Measurements from ENCODE around the gene CDC42BPA.

Gene CDC42BPA

DNA sequence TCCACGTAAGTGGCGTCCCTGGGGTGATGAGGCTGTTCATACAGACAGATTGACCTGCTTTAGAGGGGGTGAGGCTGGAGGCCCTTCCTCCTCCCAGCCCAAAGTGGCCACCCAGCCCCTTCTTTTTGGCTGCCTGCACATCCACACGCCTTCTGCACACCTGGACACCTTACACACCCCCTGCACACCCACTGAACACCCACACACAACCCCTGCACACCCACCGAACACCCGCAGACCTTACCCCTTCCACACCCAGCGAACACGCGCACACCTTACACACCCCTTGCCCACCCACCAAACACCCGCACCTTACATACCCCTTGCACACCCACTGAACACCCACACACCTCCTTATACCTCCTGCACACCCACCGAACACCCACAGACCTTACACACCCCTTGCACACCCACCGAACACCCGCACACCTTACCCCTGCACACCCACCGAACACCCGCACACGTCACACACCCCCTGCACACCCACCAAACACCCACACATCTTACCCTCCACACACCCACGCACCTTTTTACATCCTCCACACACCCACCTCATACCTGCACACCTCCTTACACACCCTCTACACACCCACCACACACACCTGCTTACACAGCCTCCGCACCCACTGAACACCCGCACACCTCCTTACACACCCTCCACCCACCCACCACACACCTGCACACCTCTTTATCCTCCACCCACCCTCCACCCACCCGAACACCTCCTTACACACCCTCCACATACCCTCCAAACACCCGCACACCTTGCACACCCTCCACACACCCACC, 340.5 kb downstream of the CDC42BPA start:
- no peak for DNase-seq

DNA sequence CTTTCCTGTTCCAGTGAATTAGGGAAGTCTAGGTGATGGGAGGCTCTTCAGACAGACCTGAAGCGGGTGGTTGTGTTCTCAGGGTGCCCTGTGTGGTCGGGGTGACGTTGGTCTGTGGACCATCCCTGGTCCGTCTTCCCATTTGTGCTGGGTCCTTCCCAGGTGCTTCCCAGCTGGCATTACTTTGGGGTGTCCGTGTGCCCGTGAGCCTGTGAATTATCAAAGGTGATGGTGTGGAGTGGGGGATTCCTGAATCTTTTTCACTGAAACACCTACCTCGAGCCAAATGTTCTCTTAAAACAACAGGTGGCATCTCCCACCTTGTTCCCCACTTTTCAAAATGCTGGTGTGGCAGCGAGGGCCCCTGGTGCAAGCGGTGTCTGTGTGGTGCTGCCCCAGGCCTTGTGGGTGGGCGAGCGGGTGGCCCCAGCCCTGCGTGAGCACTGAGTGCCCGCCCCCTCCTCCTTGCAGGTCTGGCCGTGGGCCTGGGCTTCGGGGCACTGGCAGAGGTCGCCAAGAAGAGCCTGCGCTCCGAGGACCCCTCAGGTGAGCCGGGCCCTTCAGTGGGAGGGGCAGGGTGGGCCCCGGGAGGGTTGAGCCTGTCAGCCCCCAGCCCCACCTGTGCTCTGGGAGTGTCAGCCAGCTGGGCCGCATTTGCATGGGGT, 341.2 kb downstream of the CDC42BPA start:
- DNase-seq = no peak

- no peak for DNase-seq
These were observed 341.9 kb downstream of the CDC42BPA start for GRCh38 chr1:226976276-226976977.

DNA sequence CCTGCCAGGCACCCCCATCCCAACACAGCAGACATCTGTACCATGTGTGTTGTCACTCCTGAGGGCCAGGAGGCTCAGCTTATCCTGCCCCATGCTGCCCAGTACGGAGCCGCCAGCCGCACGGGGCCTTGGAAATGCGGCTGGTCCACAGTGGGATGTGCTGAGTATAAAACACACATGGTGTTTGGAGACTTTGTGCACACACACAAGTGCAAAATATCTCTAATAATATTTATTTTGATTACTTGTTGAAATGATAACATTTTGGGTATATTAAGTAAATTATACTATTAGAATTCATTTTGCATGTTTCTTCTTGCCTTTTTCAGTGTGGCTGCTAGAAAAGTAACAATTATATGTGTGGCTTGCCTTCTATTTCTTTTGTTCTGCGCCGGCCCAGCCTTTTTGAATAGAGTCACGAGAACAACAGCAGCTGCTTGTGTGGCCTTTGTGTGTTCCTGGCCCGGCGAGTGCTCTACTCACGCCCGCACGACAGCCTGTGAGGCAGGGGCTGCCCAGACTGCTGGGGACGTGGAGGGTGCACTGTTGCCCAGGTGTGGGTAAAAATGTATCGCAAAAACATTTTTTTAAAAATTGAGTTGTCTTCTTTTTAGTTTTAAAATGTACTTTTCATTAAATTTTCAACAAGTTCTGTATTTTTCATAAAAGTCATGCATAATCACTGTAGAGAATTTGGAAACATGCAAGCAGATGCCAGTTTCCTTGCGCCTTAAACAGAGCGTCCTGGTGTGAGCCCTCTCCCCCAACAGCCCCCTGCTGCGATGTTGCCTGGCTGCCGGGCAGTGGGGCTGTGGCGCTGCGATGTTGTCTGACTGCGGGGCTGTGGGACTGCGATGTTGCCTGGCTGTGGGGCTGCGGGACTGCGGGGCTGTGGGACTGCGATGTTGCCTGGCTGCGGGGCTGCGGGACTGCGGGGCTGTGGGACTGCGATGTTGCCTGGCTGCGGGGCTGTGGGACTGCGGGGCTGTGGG, 342.7 kb downstream of the CDC42BPA start:
- DNase-seq = no peak

- no peak for DNase-seq
These were observed 343.6 kb downstream of the CDC42BPA start for GRCh38 chr1:226974544-226975258.

DNA sequence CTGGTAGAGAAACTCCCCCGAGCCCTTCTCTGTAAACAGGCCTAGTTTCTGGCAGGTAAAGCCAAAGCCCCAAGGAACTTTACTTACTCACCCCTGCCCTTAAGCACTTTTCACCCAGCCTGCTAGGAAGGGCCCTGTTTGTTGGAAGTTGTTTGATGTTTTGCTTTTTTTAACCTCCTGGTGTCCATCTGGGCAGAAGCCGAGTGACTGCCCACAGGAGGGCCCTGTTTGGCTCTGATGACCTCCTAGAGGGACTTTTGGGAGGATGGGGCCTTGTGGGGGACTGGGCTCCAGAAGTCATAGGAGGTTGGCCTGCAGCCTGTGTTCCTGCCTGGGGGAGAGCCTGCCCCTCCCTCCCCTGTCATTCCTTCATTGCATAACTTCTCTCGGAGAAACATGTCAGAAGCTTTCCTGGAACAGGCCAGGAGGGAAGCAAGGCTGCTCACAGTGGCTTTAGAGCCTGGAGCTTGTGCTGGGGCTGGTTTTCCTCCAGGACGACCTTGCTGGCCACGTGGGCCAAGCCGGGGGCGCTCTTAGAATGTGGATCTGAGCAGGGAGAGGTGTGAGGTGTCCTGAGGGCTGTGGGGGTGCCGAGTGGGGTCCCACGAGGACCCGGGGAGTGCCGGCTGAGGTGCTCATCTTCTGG, 344.3 kb downstream of the CDC42BPA start:
- DNase-seq = no peak

- no peak for DNase-seq
These were observed 344.9 kb downstream of the CDC42BPA start for GRCh38 chr1:226973371-226973897.

DNA sequence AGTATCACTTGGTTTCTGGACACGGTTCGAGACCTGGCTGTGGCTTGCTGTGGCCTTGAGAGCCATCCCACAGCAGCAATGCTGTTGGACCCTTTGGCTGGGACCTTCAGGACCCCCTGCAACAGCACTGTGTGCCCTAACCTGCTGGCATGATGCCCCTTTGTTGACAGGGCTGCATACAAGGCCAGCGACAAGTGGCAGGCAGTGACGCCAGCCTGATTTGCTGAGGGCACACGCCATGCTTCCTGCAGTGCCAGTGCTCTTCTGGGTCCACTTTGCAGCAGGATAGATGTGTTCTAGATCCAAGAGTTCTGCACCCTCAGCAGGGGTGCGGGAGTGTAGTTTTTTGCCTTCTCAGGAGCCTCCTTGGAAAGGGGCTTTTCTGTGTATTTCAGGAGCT, 345.4 kb downstream of the CDC42BPA start:
- no peak for DNase-seq

GRCh38 chr1:226971765-226972164, 346.5 kb downstream of the CDC42BPA start:
- DNase-seq = no peak

- DNase-seq = no peak
These were observed 350.6 kb downstream of the CDC42BPA start for GRCh38 chr1:226967665-226968064.

DNA sequence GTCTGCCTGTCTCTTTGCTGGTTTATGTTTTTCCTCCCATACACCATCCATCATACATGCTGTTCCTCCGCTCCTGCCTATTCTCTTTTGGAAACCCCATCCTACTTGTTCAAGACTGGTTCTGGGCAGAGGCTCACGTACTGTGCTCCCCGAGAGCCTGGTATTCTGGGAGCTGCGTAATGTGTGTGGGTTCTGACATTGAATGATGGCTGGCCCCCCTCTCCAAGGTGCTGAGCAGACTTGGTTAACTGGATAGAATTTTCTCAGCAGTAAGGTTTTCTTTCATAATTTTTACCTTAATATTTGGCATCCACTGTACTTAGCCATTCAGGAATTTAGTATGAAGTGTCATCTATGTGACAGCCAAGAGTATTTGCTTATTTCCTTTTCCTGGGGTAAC, 351.6 kb downstream of the CDC42BPA start:
- no peak for DNase-seq

DNA sequence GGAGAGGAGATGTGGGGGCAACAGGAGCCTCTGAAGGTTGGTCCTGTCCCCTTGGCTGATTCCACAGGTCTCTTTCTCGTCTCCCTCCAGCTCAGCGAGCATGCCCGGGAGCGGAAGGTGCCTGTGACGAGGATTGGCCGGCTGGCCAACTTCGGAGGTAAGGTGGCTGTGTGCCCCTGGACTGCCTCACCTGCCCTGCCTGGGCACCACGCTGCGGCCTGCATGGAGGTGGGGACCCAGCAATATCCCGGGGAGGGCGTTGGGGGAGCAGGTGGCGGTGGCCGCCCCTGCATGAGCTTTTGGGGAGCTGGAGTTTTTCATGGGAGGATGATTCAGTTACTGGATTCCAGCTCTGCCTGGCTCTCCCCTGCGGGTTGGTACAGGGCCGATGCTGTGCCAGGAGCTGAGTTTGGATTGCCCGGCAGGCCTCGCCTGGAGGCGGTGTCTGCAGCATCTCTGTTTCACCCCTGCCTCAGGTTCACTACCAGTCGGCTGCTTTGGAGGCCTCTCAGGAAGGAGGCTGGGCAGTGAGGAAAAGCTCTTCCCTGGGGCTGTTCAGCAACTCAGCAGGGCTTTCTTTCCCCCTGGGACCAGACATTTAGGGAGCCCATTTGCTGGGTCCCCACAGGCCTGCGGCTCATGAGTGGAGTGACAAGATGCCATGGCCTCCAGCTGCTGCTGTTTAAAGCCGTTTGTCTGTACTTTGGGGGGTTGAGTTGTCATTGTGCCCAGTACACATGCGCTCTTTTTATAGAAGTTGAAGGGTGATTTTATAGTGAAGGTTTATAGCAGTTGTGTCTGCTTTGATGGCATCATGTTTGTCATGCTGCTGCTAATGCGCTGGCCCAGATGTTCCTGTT, 352.5 kb downstream of the CDC42BPA start:
- DNase-seq = no peak

DNA sequence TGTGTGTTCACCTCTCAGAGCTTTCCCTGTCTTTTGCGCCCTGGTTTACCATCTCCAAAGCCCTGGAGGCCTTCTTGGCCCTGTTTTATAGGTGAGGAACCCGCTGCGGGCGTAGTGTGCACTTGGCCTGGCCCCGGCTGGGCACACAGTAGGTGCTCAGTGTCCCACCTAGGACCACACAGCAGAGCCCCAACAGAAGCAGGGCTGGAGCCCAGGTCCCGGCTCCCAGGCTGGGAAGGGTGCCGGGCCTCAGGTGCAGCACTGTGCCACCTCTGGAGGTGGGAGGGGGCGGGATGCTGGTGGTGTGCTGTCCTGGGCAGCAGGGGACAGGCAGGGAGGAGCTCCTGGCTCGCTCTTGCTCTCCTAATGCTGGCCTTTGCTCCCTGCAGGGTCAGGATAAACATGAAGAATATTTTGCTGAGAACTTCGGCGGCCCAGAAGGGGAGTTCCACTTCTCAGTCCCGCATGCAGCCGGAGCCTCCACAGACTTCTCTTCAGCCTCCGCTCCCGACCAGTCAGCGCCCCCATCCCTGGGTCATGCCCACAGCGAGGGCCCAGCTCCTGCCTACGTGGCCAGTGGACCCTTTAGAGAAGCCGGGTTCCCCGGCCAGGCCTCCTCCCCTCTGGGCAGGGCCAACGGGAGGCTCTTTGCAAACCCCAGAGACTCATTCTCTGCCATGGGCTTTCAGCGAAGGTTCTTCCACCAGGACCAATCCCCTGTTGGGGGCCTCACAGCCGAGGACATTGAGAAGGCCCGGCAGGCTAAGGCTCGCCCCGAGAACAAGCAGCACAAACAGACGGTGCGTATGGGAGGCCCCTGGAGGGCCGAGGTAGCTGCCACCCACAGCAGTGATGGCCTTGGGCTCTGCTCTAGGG, 353.4 kb downstream of the CDC42BPA start:
- no peak for DNase-seq

DNA sequence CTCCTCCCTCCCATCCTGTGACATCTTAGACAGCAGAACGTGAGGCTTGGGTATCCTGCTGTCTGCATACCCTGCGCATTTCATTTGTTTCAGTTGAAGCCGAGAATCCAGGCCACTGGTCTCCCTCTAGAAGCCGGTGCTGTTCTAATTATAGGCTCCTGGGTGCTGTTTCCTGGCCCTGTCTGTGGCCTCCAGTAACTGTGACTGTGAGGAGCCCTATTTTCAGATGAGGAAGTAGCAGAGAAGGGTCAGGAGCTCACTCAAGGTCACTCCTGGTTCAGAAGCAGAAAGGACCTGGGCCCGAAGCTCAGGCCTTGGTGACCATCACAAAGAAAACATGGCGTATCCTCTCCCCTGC, 354.2 kb downstream of the CDC42BPA start:
- DNase-seq = no peak

- no peak for DNase-seq
These were observed 355.6 kb downstream of the CDC42BPA start for GRCh38 chr1:226962421-226963391.

GRCh38 chr1:226960944-226961765, 357.1 kb downstream of the CDC42BPA start:
- no peak for DNase-seq

DNA sequence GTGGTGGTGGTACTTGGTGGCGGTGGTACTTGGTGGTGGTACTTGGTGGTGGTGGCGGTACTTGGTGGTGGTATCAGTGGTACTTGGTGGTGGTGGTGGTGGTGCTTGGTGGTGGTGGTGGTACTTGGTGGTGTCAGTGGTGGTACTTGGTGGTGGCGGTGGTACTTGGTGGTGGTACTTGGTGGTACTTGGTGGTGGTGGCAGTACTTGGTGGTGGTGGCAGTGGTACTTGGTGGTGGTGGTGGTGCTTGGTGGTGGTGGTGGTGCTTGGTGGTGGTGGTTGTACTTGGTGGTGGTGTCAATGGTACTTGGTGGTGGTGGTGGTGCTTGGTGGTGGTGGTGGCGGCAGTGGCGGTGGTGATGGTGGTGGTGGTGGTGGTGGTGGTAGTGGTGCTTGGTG, 358.0 kb downstream of the CDC42BPA start:
- DNase-seq = no peak

All from 8988T (cell line).